ENCODE measurements around the gene GRID1.

GRCh38 chr10:86344714-86345161, 21.9 kb downstream of the GRID1 start:
- TF ChIP-seq CTCF (IDR thresholded peaks at IDR 0.05), result no peak
- TF ChIP-seq POLR2A (IDR thresholded peaks at IDR 0.05), result no peak
- TF ChIP-seq POLR2AphosphoS5 (IDR thresholded peaks at IDR 0.05), result no peak

All from breast epithelium (tissue), 3 donors.